GM08714 (cell line): Measurements from ENCODE around the gene WAC.
"Not testable (repeated sequence)": the region's sequence is repeated elsewhere in the genome, so short reads cannot be mapped to it uniquely, and the experiment has no call there.

Experiments used
- H3K4me3 ChIP-seq: fragments of 200-500 bp; sonication (Bioruptor generic); 2 replicates; pipeline ENCODE4 v1.5.1; 2014; ENCODE audit warnings: mild to moderate bottlenecking, low read length, inconsistent platforms
- ZNF274 ChIP-seq: IDR thresholded peaks from 2 replicates; pipeline ENCODE4 v1.6.1; 2012; ENCODE audit warnings: mild to moderate bottlenecking, low read depth, low read length

WAC gene

DNA sequence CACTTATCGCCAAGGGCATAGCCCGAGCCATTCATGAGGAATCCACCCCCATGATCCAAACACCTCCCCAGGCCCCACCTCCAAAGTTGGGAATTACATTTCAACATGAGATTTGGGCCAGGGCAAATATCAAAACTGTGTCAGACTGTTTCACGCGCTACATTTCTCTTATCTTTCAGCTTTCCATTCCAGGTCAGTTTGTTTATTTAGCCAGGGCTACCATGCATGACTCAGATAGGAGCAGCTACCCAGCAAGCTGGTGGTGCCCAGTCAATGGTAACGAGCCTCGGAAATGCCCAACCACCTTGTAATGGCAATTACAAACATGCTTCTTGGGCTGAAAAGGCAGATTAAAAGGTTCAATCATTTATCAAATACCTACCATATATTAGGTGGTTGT is 100.8 kb downstream of the WAC start:
- TF ChIP-seq ZNF274, result no peak

DNA sequence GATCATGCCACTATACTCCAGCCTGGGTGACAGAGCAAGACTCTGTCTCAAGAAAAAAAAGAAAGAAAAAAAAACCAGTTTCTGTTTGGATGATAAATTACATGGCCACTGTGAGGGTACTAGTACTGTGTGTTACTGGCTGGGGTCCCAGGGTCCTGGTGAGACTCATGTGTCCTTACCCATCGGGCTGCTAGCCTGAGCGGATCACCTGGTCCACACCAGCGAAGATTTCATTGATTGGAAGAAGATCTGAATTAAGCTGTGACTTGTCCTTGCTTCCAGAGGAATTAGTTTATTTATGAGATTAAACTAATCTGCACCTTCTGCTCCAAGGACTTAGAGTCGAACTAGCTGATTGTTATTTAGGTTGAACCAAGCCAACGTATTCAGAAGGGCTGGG is 104.4 kb downstream of the WAC start:
- TF ChIP-seq ZNF274, result no peak
- no peak overlapping the region for H3K4me3 ChIP-seq

More for the DNA sequence above, 100.8 kb downstream of the WAC start:
- no peak overlapping the region for H3K4me3 ChIP-seq

DNA sequence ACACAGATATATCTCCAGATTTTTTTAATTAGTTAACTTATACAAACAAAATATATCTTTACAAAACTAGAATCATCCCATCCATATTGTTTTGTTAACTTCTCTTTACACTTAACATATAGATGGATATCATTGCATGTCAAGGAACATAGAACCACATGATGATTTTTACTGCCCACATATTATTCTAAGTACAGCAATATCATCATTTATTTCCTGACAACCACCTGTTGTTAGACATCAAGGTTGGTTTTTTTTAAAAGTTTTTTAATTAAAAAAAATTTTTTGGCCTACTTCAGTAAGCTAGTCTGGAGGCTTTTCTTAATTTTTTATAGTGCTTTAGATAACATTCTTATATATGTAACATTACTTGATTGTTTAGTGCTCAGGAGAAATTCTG is 105.5 kb downstream of the WAC start:
- H3K4me3 ChIP-seq, result no peak overlapping the region
- TF ChIP-seq ZNF274, result no peak

DNA sequence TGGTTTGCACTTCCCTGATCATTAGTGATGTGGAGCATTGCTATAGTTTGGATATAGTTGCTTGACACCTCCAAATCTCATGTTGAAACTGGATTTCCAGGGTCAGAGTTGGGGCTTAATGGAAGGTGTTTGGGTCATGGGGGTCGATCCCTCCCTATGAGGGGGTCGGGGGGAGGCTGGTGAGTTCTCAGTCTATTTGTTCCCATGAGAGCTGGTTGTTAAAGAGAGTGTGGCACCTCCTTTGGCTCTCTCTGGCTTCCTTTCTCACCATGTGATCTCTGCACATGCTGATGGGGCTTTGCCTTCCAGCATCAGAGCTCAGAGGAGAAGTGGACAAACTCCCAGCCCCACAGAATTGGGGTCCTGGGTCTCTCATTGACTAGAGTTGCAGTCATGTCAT is 107.6 kb downstream of the WAC start:
- H3K4me3 ChIP-seq, result no peak overlapping the region
- TF ChIP-seq ZNF274, result no peak

DNA sequence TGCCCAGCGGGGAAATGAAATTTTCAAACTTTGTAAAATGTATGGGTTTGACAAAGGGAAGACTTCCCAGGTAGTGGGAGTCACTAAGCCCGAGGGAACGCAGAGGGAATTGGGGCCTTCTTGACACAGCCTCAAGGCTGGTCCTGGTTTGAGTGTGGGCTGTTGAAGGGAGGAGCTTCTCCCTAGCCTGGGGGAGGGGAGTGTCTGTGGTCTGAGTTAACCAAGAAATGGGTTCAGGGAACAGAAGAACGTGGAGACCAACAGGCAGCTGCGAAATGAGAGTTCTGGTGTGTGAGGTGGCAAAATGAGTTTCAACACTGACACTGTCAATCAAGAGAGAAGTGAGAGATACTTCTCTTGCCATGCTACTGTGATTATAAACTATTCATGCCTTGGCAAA is 111.7 kb downstream of the WAC start:
- no peak overlapping the region for H3K4me3 ChIP-seq
- TF ChIP-seq ZNF274, result no peak

DNA sequence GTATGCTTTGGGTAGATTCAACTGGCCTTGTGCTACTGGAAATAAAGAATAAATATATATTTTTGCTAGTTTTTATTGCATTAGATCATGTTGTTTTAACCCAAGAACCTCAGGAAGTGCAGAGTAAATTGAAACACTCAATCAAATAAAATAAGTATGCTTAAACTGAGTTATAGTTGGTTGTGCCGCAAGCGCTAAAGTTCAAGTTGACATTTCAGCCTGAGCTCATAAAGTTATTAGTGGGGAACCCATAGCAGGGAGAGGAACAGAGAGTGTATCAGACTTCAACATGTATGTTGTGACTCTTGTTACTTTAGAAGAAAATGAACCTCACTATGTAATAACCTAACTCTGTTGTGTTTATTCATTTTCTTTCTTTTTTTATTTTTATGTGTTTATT is 119.2 kb downstream of the WAC start:
- no peak for TF ChIP-seq ZNF274
- H3K4me3 ChIP-seq, result no peak overlapping the region

DNA sequence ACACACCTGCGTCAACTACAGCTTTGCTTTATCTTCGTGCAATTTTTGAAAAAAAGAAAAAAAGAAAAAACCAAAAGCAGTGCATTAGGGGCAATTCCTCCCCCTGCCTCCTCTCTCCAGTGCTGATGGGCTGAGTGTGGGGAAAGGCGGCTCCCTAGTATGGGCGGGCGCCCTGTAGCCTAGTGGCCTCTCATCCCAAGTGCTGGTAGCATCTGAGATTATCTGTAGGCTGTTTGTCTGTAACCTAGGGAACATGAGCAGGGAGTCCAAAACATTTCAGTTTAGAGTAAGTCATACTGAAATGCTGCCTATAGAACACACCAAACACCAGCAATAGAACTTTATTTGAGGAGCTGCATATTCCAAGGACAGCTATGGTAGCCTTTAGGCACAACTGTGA is 119.8 kb downstream of the WAC start:
- no peak overlapping the region for H3K4me3 ChIP-seq
- TF ChIP-seq ZNF274, result no peak

DNA sequence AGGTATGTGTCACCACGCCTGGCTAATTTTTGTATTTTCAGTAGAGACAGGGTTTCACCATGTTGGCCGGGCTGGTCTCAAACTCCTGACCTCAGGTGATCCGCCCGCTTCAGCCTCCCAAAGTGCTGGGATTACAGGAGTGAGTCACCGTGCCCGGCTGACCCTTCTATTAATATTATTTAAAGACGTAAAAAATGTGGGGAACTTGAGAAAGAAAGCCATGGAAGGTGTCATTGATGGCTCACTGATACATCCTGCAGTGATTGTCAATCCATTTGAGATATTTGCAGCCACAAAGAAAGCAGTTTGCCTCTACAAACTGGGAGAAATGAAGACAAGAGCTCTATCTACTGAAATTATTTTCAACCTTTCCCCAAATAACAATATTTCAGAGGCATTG is 125.9 kb downstream of the WAC start:
- not testable (repeated sequence) for H3K4me3 ChIP-seq

DNA sequence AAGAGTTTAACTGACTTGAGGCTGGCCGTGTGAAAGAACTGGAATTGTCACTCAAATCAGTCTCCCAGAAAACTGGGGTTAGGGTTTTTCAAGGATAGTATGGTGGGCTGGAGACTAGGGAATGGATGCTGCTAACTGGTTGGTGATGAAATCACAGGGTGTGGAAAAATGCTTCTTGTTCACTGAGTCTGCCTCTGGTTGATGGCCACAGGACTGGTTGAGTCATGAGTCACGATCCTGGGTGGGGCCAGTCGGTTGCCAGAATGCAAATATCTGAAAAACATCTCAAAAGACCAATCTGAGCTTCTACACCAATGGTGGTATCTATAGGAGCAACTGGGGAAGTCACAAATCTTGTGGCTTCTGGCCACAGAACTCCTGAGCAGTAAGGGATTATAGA is 128.1 kb downstream of the WAC start:
- H3K4me3 ChIP-seq, result no peak overlapping the region
- TF ChIP-seq ZNF274, result no peak

DNA sequence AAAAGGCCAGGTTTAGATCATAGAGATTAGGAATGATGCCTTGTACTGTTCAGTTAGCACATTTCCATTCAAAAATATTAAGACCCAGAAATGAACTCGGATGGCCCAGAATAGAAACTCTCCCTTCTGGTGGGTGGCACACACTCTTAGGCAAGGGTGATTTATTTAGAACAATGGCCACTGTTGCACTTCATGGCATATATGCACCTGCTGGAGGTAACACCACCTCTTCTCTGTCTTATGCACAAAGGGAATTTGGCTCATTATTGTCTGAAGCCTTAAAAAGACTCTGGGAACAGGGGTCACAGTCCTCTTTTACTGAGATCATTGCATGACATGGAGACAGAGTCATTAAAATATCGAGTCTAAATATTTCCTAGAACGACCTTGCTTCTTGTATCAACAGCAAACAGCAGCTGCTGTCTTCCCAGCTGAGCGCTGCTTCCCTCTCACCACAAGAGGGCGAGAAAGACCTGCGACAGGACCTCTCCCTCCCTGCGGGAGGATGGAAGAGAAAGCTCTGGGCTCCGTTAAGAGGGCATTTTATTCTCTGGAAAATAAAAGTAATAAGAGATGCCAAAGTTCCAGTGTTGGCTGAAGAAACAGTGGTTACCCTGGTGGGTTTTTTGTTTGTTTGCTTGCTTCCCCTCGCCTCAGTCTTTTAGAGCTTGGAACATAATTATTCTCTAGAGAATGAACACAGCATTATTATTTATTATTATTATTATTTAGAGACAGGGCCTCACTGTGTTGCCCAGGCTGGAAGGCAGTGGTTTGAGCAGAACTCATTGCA is 130.9 kb downstream of the WAC start:
- TF ChIP-seq ZNF274, result no peak
- no peak overlapping the region for H3K4me3 ChIP-seq

DNA sequence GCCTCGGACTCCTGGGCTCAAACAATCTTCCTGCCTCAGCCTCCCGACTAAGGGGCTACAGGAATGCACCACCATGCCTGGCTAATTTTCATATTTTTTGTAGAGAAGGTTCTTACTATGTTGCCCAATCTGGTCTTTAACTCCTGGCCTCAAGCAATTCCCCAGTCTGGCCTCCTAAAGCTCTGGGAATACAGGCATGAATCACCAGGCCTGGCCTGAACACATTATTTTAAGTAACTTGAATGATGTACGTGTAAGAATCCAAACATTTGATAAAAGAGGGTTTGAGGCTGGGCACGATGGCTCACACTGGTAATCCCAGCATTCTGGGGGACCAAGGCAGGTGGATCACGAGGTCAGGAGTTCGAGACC is 131.4 kb downstream of the WAC start:
- H3K4me3 ChIP-seq, result no peak overlapping the region
- no peak for TF ChIP-seq ZNF274

DNA sequence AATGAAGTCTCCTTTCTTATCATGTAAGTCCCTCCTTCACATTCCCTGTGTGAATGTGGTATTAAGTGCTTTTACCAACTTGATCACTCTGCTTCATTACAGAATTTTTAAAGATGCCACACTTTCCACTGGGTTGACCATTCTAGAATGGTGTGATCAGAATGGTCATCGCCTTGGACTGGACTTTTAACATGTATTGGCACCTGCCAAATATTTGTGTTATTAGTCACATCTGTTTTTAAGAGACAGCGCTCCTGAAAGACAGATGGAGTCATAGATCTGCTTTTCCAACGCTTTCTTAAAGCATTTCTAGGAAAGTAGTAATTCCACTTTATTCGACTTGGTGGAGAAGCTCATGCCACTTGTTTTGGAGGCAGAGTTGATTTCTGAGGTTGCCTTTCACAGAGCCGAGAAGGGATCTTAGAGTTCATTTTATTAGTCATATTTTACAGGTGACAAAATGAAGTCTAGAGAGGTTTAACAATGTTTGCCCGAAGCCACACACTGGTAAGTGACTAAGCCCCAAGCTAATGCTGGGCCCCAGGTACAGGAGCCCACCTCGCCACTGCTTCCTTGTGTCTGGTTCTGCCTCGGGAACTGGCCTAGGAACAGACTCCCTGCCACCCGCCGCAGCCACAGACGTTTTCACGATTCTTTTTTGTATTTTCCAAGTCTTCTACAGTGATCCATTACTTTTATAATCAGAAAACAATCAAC is 134.0 kb downstream of the WAC start:
- H3K4me3 ChIP-seq, result no peak overlapping the region
- no peak for TF ChIP-seq ZNF274

DNA sequence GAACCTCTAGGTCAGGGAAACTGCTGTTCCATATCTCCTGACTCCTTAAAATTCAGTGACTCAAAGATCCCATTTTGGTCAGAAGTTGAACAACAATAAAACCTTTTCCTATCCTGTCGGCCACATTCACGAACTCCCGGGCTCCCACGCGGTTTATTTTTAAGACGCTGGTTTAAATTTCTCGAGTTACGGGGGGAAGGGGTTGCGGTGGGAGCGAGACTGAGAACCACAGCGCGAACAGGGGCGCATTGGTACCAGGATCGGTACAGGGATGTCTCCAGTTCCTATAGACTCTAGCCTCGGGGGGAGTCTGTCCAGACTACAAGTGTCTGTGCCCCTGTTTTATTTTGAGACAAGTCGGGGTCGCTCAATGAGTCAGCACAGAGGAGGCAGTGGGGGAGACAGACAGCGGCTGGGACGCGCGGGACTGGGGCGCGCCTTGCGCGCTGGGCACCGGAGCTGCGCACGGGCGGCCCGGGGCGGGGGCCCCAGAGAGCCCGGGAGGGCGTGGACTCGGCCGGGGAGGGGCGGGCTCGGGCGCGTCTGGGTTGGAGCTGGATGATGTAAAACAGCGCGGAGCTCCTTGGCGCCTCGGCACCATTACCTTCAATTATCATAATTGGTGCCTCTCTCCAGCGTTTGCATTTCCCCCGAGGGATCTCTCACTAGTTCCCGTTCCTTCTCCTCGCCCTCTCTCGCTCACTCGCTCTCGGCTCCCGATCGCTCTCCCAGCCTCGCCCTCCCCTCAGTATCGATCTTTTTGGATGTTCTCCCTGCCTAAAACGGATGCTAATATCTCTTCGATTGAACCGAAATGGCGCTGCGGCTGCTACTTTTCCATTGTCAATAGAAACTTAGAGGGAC is 135.7 kb downstream of the WAC start:
- 0 out of 2 replicates have a peak overlapping the region, but pooled peaks have one; percentile 5 for H3K4me3 ChIP-seq

More for the DNA sequence above, 135.7 kb downstream of the WAC start:
- TF ChIP-seq ZNF274, result no peak
